Endodermal cell (in vitro differentiated cells): ENCODE measurements around the gene AMH. TPM values are rescaled to one million over a fixed set of nuclear protein-coding genes. Genes with fewer than 3 reads are reported as not detected.

Experiments used
- DNase-seq: peaks from one replicate; pipeline ENCODE4 v3.0.0-alpha.2; 2017
- H3K27ac ChIP-seq: 2 replicates; pipeline ENCODE4 v1.5.1; 2013; ENCODE audit warnings: mild to moderate bottlenecking, low read depth, low read length, moderate library complexity
- H3K27me3 ChIP-seq: 2 replicates; pipeline ENCODE4 v1.6.1; 2013; ENCODE audit warnings: mild to moderate bottlenecking, low read length, moderate library complexity; ENCODE audit not compliant: insufficient read depth, control insufficient read depth, poor library complexity, severe bottlenecking
- H3K36me3 ChIP-seq: 2 replicates; pipeline ENCODE4 v1.7.0; 2013; ENCODE audit warnings: mild to moderate bottlenecking, low read length, moderate library complexity; ENCODE audit not compliant: control insufficient read depth, insufficient read depth
- H3K4me1 ChIP-seq: one replicate; pipeline ENCODE4 v1.7.0; 2013; ENCODE audit warnings: low read length; ENCODE audit not compliant: control insufficient read depth, insufficient read depth
- H3K4me3 ChIP-seq: 2 replicates; pipeline ENCODE4 v1.5.1; 2013; ENCODE audit warnings: mild to moderate bottlenecking, low read length, moderate library complexity
- H3K9ac ChIP-seq: 2 replicates; pipeline ENCODE4 v1.6.1; 2013; ENCODE audit warnings: mild to moderate bottlenecking, low read length, moderate library complexity; ENCODE audit not compliant: poor library complexity, severe bottlenecking; ENCODE audit errors: extremely low read depth
- H3K9me3 ChIP-seq: 2 replicates; pipeline ENCODE4 v1.6.1; 2013; ENCODE audit warnings: mild to moderate bottlenecking, low read length, moderate library complexity; ENCODE audit not compliant: control insufficient read depth
- H3K27ac Mint-ChIP-seq: 2 replicates; pipeline ENCODE4 v1.8.0; 2020; ENCODE audit warnings: mixed read lengths
- H3K27me3 Mint-ChIP-seq: 2 replicates; pipeline ENCODE4 v1.8.0; 2021; ENCODE audit warnings: mild to moderate bottlenecking, mixed read lengths; ENCODE audit not compliant: insufficient read depth
- H3K36me3 Mint-ChIP-seq: 2 replicates; pipeline ENCODE4 v1.8.0; 2020; ENCODE audit warnings: low read depth, mixed read lengths
- H3K4me1 Mint-ChIP-seq: 2 replicates; pipeline ENCODE4 v1.8.0; 2020; ENCODE audit warnings: mixed read lengths
- H3K4me3 Mint-ChIP-seq: 2 replicates; pipeline ENCODE4 v1.8.0; 2020; ENCODE audit warnings: mild to moderate bottlenecking, moderate library complexity, mixed read lengths
- H3K9me3 Mint-ChIP-seq: 2 replicates; pipeline ENCODE4 v1.8.0; 2020; ENCODE audit warnings: mild to moderate bottlenecking, mixed read lengths
- CTCF ChIP-seq: fragments of 200-600 bp; sonication (generic); conservative IDR thresholded peaks from 2 replicates; pipeline ENCODE4 v1.5.0; 2021; ENCODE audit warnings: antibody characterized with exemption, mild to moderate bottlenecking
- WGBS, 2 experiments: methylation state at CpG; one replicate each; pipeline versions ENCODE4 v1.1.5 to v1.1.7; 2013; ENCODE audit warnings: missing lambda C conversion rate in 2 of 2, mixed read lengths in 1 of 2; ENCODE audit not compliant: insufficient coverage in 1 of 2, insufficient read length in 1 of 2; 5-methylcytosine and 5-hydroxymethylcytosine counted together
- total RNA-seq, 2 donors: library from RNA; stranded (reverse); fragmentation: NEBNext Ultra II Directional in 1 of 2; extraction: Animal tissue kit (Norgen Biotek cat#: 25700) in 1 of 2; gene quantifications; 2 replicates in 1 of 2; 3 replicates in 1 of 2; pipeline ENCODE4 v1.2.1, GENCODE V29; 2021

Gene AMH
- total RNA-seq, 2 donors from 2014 or later = 20.5 to 35.1 TPM

GRCh38 chr19:2253106-2254063 lies 4.3 kb downstream of the AMH start:
- Histone ChIP-seq H3K9me3 (no peaks in the 10 kb centered on the region), H3K27me3 (peaks cover 16% of the 10 kb centered on the region), H3K4me1 (no peaks in the 10 kb centered on the region), H3K9ac (no peak overlapping the region), H3K27ac (no peak overlapping the region), H3K4me3 (peak overlapping the region; percentile 73), H3K36me3 (no peaks in the 10 kb centered on the region)
- H3K4me1 Mint-ChIP-seq = peaks cover 3% of the 10 kb centered on the region
- H3K9me3 Mint-ChIP-seq = no peaks in the 10 kb centered on the region
- DNase-seq = peak; percentile 86
- peaks cover 3% of the 10 kb centered on the region for H3K36me3 Mint-ChIP-seq
- H3K27me3 Mint-ChIP-seq = peaks cover 10% of the 10 kb centered on the region
- H3K4me3 Mint-ChIP-seq = peak overlapping the region; percentile 54
- peak; percentile 70 for TF ChIP-seq CTCF
- peak overlapping the region; percentile 74 for H3K27ac Mint-ChIP-seq
- WGBS, 2 experiments = 6 to 11% methylated on average over 38 to 77 of the region's 77 CpGs

GRCh38 chr19:2254064-2254872 lies 5.1 kb downstream of the AMH start:
- no peaks in the 10 kb centered on the region for H3K36me3 Mint-ChIP-seq
- peaks cover 3% of the 10 kb centered on the region for H3K4me1 Mint-ChIP-seq
- H3K9me3 ChIP-seq = no peaks in the 10 kb centered on the region
- H3K27ac Mint-ChIP-seq = peak overlapping the region; percentile 74
- H3K4me3 Mint-ChIP-seq = peak overlapping the region; percentile 54
- H3K4me3 ChIP-seq = peak overlapping the region; percentile 73
- peak; percentile 94 for DNase-seq
- H3K36me3 ChIP-seq = no peaks in the 10 kb centered on the region
- peaks cover 10% of the 10 kb centered on the region for H3K27me3 Mint-ChIP-seq
- no peaks in the 10 kb centered on the region for H3K4me1 ChIP-seq
- peak; percentile 82 for TF ChIP-seq CTCF
- H3K27me3 ChIP-seq = peaks cover 16% of the 10 kb centered on the region
- H3K27ac ChIP-seq = no peak overlapping the region
- WGBS, 2 experiments = 43 to 61% methylated on average over 6 to 19 of the region's 20 CpGs
- H3K9ac ChIP-seq = no peak overlapping the region
- H3K9me3 Mint-ChIP-seq = no peaks in the 10 kb centered on the region

- no peak overlapping the region for H3K9ac ChIP-seq
- H3K36me3 Mint-ChIP-seq = no peaks in the 10 kb centered on the region
- no peak for DNase-seq
- no peak overlapping the region for H3K4me3 ChIP-seq
- H3K27ac ChIP-seq = no peak overlapping the region
- no peaks in the 10 kb centered on the region for H3K9me3 Mint-ChIP-seq
- peaks cover 16% of the 10 kb centered on the region for H3K27me3 ChIP-seq
- H3K27me3 Mint-ChIP-seq = peaks cover 11% of the 10 kb centered on the region
- H3K4me3 Mint-ChIP-seq = no peak overlapping the region
- H3K4me1 Mint-ChIP-seq = peaks cover 3% of the 10 kb centered on the region
- H3K4me1 ChIP-seq = no peaks in the 10 kb centered on the region
- H3K36me3 ChIP-seq = no peaks in the 10 kb centered on the region
- H3K9me3 ChIP-seq = no peaks in the 10 kb centered on the region
- H3K27ac Mint-ChIP-seq = no peak overlapping the region
- WGBS, 2 experiments = 92 to 97% methylated on average over 13 to 16 of the region's 16 CpGs
- no peak for TF ChIP-seq CTCF
These were observed 6.2 kb downstream of the AMH start for GRCh38 chr19:2255112-2255845.
